HL-60 (cell line): Measurements from ENCODE around the gene RFFL.
A peak's percentile ranks its signal among the peaks of the same experiment; 100 is the strongest.

ENCODE experiments used
- DNase-seq, 2 experiments: peaks; one replicate each; pipeline ENCODE4 v3.0.0-alpha.2; 2010 to 2020; ENCODE audit warnings: low read depth in 1 of 2, low spot score in 1 of 2
- H3K27ac ChIP-seq: fragments of 250-450 bp; sonication (Bioruptor Pico); replicated peaks from 2 replicates; pipeline ENCODE4 v1.5.1; 2020; ENCODE audit warnings: mild to moderate bottlenecking, moderate library complexity
- H3K27me3 ChIP-seq: fragments of 250-450 bp; sonication (Bioruptor Pico); 2 replicates; pipeline ENCODE4 v1.5.1; 2021; ENCODE audit warnings: mild to moderate bottlenecking, moderate library complexity; ENCODE audit not compliant: insufficient read depth, poor library complexity, severe bottlenecking
- H3K4me3 ChIP-seq: replicated peaks from 2 replicates; pipeline ENCODE4 v1.5.1; 2011; ENCODE audit warnings: mild to moderate bottlenecking, control low read depth, low read length; ENCODE audit not compliant: insufficient read depth
- GABPA ChIP-seq: IDR thresholded peaks from 2 replicates; pipeline ENCODE4 v1.6.1; 2012; ENCODE audit warnings: low read depth
- POLR2AphosphoS5 ChIP-seq: IDR thresholded peaks from 2 replicates; pipeline ENCODE4 v1.6.1; 2012; ENCODE audit warnings: low read depth
- SPI1 ChIP-seq: IDR thresholded peaks from 2 replicates; pipeline ENCODE4 v1.6.1; 2012; ENCODE audit warnings: low read depth, mild to moderate bottlenecking, borderline replicate concordance
- TF ChIP-seq, protein P1 (sequence below): IDR thresholded peaks from one replicate; pipeline ENCODE4 v1.5.1; 2011; ENCODE audit warnings: low read length, control low read depth, inconsistent platforms; ENCODE audit not compliant: insufficient read depth
- TF ChIP-seq, protein P2 (sequence below): IDR thresholded peaks from 2 replicates; pipeline ENCODE4 v1.6.1; 2012; ENCODE audit warnings: low read depth; ENCODE audit not compliant: insufficient replicate concordance

The RFFL gene

DNA sequence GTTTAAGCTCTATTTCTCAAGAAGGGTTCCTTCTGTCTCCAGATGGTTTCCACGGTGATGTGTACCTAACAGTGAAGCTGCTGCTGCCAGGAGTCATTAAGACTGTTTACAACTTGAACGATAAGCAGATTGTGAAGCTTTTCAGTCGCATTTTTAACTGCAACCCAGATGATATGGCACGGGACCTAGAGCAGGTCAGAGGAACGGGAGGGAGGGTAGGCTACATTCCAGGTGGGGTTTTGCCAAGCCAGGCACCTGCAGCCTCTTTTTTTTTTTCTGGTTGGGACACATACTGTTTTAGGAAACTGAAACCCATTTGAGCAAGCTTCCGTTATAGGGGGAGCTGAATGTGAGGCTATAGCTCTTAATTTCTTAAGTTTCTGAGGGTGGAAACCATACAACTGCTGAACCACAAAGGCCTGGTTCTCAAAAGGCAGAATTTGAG, 72.6 kb downstream of the RFFL start:
- peak; percentile 38 to 68 for DNase-seq
- H3K4me3 ChIP-seq: no peak overlapping the region
- TF ChIP-seq GABPA (no peak), POLR2AphosphoS5 (no peak; the same call in none of the 2 replicates), SPI1 (no peak)
- TF ChIP-seq, protein P1, sequence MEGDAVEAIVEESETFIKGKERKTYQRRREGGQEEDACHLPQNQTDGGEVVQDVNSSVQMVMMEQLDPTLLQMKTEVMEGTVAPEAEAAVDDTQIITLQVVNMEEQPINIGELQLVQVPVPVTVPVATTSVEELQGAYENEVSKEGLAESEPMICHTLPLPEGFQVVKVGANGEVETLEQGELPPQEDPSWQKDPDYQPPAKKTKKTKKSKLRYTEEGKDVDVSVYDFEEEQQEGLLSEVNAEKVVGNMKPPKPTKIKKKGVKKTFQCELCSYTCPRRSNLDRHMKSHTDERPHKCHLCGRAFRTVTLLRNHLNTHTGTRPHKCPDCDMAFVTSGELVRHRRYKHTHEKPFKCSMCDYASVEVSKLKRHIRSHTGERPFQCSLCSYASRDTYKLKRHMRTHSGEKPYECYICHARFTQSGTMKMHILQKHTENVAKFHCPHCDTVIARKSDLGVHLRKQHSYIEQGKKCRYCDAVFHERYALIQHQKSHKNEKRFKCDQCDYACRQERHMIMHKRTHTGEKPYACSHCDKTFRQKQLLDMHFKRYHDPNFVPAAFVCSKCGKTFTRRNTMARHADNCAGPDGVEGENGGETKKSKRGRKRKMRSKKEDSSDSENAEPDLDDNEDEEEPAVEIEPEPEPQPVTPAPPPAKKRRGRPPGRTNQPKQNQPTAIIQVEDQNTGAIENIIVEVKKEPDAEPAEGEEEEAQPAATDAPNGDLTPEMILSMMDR: no peak
- TF ChIP-seq, protein P2, sequence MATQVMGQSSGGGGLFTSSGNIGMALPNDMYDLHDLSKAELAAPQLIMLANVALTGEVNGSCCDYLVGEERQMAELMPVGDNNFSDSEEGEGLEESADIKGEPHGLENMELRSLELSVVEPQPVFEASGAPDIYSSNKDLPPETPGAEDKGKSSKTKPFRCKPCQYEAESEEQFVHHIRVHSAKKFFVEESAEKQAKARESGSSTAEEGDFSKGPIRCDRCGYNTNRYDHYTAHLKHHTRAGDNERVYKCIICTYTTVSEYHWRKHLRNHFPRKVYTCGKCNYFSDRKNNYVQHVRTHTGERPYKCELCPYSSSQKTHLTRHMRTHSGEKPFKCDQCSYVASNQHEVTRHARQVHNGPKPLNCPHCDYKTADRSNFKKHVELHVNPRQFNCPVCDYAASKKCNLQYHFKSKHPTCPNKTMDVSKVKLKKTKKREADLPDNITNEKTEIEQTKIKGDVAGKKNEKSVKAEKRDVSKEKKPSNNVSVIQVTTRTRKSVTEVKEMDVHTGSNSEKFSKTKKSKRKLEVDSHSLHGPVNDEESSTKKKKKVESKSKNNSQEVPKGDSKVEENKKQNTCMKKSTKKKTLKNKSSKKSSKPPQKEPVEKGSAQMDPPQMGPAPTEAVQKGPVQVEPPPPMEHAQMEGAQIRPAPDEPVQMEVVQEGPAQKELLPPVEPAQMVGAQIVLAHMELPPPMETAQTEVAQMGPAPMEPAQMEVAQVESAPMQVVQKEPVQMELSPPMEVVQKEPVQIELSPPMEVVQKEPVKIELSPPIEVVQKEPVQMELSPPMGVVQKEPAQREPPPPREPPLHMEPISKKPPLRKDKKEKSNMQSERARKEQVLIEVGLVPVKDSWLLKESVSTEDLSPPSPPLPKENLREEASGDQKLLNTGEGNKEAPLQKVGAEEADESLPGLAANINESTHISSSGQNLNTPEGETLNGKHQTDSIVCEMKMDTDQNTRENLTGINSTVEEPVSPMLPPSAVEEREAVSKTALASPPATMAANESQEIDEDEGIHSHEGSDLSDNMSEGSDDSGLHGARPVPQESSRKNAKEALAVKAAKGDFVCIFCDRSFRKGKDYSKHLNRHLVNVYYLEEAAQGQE: no peak
- no peaks in the 10 kb centered on the region for H3K27me3 ChIP-seq
- H3K27ac ChIP-seq: peak overlapping the region; percentile 92

DNA sequence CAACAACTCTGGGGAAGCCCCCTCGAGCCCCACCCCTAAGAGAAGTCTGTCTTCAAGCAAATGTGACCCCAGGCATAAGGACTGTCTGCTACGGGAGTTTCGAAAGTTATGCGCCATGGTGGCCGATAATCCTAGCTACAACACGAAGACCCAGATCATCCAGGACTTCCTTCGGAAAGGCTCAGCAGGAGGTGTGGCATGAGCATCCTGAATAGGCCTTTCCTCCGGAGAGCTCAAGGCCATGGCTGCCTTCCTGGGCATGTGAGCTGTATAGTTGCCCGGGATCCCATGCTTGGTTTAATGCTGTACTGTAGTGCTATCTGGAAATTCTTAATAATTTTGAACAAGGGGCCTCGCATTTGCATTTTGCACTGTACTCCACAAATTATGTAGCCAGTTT, 74.0 kb downstream of the RFFL start:
- TF ChIP-seq, protein P1: no peak
- no peak for TF ChIP-seq SPI1
- TF ChIP-seq, protein P2: no peak
- TF ChIP-seq POLR2AphosphoS5: no peak
- no peak for TF ChIP-seq GABPA
- no peak overlapping the region for H3K4me3 ChIP-seq
- no peak for DNase-seq
- peak overlapping the region; percentile 92 for H3K27ac ChIP-seq
- no peaks in the 10 kb centered on the region for H3K27me3 ChIP-seq

DNA sequence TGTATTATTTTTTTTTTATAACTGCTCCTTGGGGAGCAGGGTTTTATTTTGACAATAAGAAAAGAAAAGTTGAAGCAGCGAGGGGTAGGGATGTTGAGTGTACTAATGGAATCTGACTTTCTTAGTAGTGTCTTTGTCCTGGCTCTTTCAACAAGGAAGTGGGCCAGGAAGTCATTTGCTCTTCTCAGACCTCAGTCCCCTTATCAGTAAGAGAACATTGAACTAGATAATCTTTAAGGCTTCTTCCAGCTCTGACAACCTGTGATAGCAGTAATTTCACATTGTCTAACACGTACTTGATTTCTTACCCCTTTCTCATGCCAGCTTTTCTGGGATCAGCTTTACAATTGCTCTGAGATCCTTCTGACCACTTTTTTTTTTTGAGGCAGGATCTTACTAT, 74.9 kb downstream of the RFFL start:
- Histone ChIP-seq H3K27me3 (no peaks in the 10 kb centered on the region), H3K4me3 (no peak overlapping the region), H3K27ac (peak overlapping the region; percentile 92)
- no peak for DNase-seq
- TF ChIP-seq GABPA: no peak

DNA sequence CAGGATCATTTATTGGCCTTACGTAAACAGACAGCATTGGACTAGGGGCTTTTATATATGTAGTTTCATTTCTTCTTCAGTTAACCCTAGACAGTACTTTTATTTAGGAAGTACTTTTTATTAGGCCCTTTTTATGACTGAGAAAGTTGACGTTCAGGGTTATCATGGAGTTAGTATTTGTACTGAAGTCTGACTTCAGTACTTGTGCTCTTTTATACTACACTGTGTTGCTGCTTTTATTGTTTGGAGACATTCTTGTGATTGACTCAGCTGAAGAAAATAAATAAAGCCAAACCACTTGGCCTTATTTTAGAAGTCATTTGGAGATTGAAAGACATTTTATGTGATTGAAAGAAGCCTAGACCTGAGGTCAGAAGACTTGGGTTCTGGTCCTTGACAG, 76.3 kb downstream of the RFFL start:
- no peak for DNase-seq
- TF ChIP-seq POLR2AphosphoS5: no peak
- H3K4me3 ChIP-seq: no peak overlapping the region
- H3K27ac ChIP-seq: no peak overlapping the region
- no peaks in the 10 kb centered on the region for H3K27me3 ChIP-seq

DNA sequence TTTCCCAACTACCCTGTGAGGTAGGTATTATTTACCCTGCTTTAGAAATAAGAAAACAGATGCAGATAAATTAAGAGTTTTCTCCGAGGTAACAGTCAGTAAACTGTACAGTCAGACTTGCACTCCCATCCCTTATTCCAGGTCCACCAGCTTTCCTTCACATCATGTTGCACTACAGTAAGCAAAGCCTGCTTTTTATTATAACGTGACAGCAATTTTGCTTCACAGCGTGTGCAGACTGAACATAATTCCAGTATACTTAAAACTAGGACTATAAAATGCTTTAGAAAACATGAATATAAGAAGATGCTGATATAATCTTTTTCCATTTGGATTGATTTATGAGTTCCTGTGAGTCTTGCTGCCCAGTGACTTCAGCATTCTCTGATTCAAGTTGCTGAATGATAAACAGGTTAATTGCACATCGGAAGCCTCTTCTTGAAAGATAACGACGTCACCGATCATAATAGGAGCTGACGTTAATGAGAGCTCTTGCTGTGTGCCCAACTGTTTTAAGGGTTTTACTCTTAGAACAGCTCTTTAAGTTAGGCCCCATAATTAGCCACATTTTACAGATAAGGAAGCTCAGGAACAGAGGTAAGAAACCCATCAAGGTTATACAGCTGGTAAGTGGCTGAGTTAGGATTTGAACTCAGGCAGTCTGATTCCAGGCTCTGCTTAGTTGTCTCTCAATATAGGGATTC, 81.8 kb downstream of the RFFL start:
- TF ChIP-seq POLR2AphosphoS5: no peak
- TF ChIP-seq, protein P1: no peak
- TF ChIP-seq, protein P2: no peak
- no peak for TF ChIP-seq SPI1
- TF ChIP-seq GABPA: no peak
- peak overlapping the region; percentile 97 for H3K27ac ChIP-seq
- no peaks in the 10 kb centered on the region for H3K27me3 ChIP-seq
- H3K4me3 ChIP-seq: peak overlapping the region; percentile 59
- peak in 1 of 2 experiments; percentile 49 for DNase-seq
